ENCODE measurements around the gene GPX2.

- TF ChIP-seq CTCF (IDR thresholded peaks at IDR 0.05) = peak; percentile 78 to 90 (median 84)
- peak; percentile 53 for TF ChIP-seq POLR2A (IDR thresholded peaks at IDR 0.05)
Measured at GRCh38 chr14:64986648-64987437, 44.3 kb upstream of the GPX2 start, which contains the start of gene FNTB.

All from right lobe of liver (tissue), 4 donors.